NK-92 (cell line): ENCODE results near the gene ADH4.
"Not testable (repeated sequence)": the region's sequence is repeated elsewhere in the genome, so short reads cannot be mapped to it uniquely, and the experiment has no call there.

ENCODE experiments used
- DNase-seq: peaks from one replicate; lab custom pipeline; 2025; ENCODE audit not compliant: unreplicated experiment; lab: John Stamatoyannopoulos, UW

Gene ADH4

GRCh38 chr4:99144070-99144469 is at the start of gene ADH4:
ADH4 (minus strand) TSS chr4:99144297; CDS start chr4:99144222, 75 bp downstream.
- DNase-seq = no peak

GRCh38 chr4:99190336-99190735 is 46.2 kb upstream of the ADH4 start:
- DNase-seq = no peak

GRCh38 chr4:99189900-99190299 is 45.8 kb upstream of the ADH4 start:
- not testable (repeated sequence) for DNase-seq

DNA sequence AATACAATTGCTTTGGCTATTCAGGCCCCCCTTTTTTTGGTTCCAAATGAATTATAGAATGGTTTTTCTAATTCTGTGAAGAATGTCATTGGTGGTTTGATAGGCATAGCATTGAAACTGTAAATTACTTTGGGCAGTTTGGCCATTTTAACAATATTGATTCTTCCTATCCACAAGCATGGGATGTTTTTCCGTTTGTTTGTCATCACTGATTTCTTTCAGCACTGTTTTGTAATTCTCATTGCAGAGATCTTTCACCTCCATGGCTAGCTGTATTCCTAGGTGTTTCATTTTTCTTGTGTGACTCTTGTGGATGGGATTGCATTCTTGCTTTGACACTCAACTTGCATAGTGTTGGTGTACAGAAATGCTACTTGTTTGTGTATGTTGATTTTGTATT is 41.9 kb upstream of the ADH4 start:
- no peak for DNase-seq

DNA sequence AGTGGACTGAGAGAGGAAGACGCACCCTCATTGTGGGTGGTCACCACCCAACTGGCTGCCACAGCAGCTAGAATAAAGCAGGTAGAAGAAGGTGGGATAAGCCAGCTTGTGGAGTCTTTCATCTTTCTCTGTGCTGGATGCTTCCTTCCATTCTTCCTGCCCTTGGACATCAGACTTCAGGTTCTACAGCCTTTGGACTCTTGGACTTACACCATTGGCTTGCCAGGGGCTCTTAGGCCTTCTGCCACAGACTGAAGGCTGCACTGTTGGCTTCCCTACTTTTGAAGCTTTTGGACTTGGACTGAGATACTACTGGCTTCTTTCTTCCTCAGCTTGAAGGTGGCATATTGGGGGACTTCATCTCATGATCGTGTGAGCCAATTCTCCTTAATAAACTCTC is 41.5 kb upstream of the ADH4 start:
- DNase-seq = no peak

DNA sequence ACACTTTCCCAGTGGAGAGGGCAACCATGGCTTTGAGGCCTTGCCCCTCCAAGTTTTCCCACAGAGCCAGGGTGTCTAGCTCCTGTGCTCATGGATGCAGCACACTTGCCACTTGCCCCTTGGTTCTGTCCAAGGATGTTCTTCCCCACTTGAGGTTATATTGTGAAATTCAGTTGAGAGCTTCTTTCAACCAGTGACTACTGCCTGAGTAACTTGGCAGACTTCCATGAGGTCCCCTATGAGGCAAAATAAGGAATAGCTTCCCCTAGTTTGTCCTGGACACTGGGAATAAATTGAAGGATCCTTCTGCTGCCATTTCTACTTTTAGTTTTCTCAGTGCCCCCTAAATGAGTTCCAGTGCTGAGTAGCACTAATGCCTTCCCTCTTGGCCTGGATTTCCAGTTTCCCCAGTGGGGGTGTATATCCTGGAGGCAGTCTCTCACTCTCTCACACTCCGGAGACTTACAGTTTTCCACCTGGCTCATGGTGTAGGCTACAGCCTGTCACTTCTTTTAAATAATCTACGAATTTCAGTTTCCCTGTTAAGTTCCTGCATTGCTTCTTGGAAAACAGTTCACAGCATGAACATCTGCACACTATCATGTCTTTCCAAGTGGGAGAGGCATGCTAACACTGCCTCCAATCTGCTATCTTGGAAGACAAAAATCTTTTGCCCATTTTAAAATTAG is 36.4 kb upstream of the ADH4 start:
- no peak for DNase-seq

DNA sequence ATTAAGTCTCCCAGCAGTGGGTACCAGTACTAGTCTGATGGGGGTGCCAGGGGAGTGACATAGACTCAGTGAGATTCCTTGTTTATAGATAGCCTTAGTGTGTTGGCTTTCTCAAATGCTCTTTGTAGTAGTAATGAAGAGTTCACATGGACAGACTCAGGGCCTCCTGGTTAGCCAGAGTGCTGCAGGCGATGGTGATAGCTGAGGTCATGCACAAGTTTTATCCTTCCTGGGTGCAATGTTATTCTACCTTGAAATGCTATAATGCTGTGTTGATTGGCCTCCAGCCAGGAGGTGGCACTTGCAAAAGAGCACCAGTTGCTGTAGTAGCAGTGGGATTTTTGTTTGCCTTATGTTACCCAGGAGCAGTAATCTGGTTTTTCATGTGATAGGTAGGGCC is 35.5 kb upstream of the ADH4 start:
- DNase-seq = no peak

GRCh38 chr4:99179178-99179577 is 35.1 kb upstream of the ADH4 start:
- DNase-seq = no peak

GRCh38 chr4:99166544-99166943 is 22.4 kb upstream of the ADH4 start:
- no peak for DNase-seq

DNA sequence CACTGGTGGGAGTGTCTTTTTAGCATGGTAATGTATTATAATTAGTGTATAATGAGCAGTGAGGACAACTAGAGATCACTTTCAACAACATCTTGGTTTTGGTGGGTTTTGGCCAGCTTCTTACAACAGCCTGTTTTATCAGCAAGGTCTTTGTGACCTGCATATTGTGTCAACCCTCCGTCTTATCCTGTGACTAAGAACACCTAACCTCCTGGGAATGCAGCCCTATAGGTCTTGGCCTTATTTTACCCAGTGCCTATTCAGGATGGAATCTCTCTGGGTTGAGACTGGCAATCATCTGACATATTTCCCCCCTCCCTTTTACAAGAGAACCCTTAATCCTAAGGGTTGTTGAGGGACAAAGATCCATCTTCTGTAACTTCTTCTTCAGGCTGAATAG is 21.9 kb upstream of the ADH4 start:
- DNase-seq = no peak

DNA sequence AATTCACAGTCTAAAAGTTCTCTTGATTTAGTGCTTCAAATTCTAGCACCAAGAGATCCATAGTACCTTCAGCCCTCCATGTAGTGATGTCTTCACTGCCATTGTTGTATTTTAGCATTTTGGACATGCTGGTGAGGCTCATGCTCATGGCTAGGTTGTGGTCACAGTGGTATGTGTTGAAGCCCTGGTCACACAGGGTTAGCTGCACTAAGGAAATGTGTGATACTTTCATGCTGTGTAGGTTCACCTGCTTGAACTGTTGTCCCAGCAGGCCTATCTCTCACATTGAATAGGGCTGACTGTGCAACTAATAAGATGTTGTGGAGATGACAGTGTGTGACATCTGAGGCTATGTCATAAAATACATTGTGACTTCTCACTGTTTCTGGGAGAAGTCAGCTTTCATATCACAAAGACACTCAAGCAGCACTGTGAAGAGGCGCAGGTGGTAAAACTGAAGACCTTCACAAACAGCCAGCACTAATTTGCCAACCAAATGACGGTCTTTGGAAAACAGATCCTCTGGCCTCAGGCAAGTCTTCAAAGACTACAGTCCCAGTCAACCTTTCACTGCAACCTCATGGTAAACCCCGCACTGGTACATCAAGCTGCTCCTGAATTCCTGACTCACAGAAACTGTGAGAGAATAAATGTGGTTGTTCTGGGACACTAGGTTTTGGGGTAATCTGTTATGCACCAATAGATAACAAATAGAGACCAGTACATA is 17.4 kb upstream of the ADH4 start:
- DNase-seq = no peak

- no peak for DNase-seq
Observed at GRCh38 chr4:99159699-99160098, 15.6 kb upstream of the ADH4 start.

DNA sequence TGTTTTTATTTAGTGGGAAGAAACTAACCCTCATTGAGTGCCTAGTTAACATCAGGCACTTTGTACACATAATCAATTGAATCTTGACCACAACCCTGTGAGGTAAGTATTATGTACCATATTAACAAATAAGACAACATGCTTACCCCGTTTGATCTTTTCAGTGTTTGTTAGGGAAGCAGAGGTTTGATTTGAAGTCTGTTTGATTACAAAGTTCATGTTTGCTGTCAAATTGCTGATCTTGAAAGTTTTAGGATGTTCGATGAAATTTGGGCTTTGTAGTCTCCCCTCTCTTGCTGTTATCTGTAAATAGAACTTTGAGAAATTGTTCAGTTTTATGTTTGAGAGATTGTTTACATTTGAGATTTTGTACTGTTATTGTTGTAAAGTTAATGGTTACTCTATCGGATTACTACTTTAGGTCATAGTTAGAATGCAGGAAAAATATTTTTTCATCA is 13.4 kb upstream of the ADH4 start:
- DNase-seq = no peak

DNA sequence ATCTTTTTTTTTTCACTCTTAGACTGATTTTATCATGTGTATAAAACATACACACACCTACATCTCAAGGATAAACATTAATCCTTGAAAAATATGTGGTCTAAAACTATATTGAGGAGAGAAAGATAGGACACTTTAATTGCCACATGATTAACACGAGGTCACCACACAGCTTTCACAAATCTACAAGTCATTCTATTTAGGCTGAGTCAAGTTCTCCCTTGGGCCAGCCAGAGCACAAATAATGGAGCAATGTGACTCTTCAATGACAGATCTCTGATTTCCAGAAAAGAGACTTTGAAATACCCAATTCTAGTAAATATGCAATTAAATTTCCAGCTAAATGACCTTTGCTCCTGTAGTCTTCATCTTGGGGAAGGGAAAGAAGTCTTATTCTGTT is 12.9 kb upstream of the ADH4 start:
- DNase-seq = no peak

DNA sequence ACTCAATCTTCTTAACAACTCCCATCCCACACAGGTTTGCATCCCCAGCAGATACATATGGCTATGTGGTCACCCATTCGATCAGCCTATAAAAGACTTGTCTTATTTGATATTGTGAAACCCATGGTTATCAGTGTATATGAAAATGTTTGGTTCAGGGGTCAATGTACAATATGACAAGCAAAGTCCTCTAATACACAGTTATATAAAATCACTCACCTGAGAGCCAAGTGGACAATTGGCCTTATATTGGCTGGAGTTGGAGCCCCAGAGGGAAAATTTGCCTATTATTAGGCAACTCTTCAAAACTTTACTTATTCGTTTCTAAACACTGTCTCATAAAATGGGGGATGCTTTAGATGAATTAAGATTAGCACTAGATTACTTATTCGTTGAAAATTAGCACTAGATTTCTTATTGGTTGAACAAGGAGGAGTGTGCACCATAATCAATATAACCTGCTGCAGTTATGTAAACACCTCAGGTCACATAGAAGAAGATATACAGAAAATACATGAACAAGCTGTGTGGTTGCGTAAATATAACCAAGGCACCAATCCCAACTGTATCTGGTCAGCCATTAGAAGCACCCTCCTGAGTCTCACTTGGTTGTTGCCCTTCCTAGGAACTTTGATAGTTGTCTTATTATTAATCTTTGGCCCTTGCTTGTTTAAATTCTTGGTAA is 10.7 kb upstream of the ADH4 start:
- DNase-seq = no peak

GRCh38 chr4:99151995-99152394 is 7.9 kb upstream of the ADH4 start:
- DNase-seq = no peak

GRCh38 chr4:99151452-99151851 is 7.4 kb upstream of the ADH4 start:
- DNase-seq = no peak

DNA sequence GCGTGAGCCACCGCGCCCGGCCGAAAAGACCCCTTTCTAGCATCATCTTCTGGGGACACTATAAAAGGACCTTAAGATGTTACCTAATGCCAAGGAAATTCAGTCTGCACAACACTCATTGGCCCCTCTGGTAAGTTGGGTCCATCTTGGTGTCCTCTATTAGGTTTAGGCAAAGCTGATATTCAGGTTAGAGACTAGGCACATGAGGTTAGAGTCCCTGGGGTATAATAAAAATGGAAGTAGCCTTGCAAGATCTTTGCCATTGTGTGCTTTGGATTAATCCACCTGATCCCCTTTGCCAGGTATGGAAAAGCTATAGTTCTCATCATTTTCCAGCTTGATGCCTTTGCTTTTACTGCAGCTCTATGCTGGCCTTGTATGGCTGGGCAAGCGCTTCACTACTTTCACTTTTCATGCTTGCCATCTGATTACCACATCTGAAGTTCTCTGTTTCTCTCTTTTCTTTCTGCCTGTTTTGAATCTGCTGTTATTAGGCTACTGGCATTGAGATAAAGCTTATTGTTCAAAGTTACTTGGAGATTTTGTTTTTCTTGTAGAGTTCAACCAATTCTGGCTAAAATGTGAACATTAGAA is 5.4 kb upstream of the ADH4 start:
- DNase-seq = no peak

DNA sequence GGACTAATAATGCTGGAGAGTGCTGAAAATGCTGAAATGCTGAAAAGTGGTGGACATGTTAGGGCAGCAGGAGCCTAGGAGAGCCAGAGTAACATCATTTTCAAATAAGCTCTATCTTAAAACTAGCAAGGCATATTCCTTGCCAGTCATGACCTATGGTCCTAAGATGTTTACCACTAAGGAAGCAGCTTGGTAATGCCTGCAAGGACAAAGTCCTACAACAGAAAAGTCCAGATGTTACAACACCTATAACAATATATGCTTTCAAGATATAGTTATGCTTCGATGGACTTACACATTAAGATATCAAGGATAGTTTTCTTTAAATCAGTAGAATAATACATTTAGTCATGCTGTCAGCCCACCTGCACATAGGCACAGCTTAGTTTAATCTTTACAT is 4.5 kb upstream of the ADH4 start:
- no peak for DNase-seq

- DNase-seq = no peak
Observed at GRCh38 chr4:99144587-99144986, 490 bp upstream of the ADH4 start.

GRCh38 chr4:99136329-99136728 is 7.8 kb downstream of the ADH4 start:
- no peak for DNase-seq
